ENCODE data around the gene TMPRSS4.

TMPRSS4 gene

DNA sequence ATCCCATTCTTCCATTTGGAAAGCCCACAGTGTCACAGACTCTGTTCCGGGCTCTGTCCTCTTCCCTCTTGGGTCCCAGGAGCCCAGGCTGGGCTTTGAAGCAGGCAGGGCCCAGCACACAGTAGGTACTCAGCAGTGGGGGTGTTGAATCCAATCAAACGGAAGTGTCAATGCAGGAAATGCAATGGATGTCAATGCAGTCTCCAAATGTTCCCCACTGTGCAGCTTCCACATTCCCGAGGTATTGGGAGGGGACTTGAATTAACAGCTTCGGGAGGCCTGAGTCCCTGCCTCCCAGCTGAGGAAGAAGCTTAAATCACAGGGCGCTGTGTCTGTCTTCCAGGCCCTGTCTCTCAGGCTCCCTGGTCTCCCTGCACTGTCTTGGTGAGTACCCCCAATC lies 31.6 kb downstream of the TMPRSS4 start:
- DNase-seq: no peak

DNA sequence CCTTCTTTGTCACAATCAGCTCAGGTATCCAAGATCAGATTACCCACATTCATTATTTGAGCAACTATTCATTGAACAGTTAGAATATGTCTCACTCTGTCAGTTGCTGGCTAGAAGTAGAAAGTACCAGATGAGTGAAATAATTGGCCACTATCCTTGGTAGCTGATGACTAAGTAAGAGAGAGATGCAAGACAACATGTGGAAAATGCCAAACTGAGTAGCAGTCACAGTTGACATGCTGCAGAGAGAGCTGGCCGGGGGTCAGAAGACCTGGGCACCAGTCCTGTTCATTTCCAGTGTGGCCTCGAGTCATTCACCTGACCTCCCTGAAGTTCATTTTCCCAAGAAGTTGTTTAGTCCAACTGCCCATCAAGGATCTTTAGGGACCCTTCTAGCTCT lies 32.4 kb downstream of the TMPRSS4 start:
- no peak for DNase-seq

DNA sequence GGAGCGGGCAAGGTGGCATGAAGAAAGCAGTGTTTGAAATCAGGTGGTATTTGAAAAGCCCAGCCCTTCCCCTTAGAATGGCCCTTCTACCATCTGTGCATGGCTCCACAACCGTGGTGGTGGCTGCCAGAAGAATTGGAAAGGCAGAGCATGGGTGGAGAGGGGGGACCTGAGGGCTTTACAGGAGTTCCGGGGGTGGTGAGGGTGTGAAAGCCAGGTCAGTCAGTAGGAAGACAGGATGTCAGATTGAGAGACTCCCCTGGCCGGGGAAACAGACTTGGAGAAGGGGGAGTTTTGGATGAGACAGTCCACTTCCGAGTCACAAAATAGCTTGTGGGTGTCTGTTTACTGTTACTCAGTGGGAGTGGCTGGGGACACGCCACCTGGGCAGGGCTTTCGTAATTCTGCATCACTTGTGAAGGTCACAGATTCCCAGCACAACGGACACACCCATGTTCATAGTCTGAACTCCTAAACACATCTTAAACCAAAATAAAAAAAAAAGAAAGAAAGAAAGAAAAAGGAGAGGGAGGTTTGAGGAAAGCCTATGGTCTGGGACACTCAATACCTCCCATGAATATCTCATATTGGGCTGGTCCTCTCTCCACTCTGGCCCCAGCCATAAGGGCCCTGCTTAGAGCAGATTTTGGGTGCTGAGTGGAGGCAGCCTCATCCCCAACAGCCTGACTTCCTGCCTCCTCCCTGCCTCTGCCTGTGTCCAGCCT lies 34.3 kb downstream of the TMPRSS4 start:
- DNase-seq: no peak

DNA sequence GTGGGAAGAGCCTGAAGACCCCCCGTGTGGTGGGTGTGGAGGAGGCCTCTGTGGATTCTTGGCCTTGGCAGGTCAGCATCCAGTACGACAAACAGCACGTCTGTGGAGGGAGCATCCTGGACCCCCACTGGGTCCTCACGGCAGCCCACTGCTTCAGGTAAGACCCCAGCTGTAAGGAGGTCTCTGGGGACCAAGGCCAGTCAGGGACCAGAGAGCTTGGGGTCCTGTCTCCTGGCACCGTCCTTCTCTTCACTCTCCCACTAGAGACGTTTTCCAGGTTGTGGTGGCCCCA lies 34.8 kb downstream of the TMPRSS4 start:
- DNase-seq: no peak

DNA sequence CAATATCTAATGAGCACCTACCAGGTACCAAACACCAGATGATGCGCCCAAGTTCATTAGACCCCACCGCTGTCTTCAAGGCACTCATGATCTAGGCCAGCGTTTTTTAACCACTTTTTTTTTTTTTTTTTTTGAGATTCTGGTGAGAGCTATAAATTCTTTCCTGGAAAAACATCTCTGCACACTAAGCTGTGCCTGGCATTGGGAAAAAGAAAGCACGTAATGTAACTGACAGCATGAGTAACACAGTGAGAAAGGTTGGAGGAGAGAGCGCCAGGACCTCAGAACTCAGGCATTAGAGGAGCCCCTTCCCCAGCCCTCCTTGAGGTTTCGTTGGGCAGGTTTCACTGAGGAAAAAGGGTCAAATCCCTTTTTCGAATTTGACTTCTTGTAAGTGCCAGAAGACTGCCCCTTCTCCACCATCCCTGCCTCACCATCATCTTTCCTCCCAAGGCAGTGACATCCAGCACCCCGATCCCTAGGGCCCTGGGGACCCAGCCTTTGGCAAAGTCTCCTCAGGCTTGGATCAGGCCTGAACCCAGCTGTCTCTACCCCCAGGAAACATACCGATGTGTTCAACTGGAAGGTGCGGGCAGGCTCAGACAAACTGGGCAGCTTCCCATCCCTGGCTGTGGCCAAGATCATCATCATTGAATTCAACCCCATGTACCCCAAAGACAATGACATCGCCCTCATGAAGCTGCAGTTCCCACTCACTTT lies 36.0 kb downstream of the TMPRSS4 start:
- no peak for DNase-seq

DNA sequence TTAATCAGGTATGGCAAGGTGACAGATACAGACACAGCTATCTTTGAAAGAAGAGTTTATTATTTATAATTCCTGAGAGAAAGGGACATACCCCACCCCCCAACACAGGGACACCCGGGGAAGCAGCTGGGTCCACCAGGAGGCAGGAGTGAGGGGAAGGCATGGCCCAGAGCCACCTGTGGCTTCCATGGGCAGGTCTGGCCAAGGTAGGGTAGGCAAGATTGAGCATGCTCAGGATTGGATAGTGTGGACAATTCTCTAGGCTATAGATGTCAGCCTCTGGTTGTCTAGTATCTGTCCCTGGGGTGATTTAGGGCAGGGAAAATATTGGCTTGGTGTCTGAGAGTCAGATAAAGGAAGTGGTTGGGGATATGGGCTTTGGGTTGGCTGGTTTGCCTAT lies 37.4 kb downstream of the TMPRSS4 start:
- DNase-seq: no peak

DNA sequence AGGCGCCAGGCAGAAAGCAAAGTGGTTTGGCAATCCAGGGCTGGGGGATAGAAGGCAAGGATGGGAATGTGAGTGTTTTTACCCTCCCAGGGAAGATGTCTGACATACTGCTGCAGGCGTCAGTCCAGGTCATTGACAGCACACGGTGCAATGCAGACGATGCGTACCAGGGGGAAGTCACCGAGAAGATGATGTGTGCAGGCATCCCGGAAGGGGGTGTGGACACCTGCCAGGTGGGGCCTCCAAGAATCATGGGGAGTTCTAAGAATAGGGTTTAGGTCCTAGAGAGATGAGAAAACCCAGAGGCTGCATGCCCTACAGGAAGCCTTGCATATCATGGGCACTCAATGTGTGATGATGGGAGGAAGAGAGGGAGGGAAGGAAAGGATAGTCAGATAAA lies 38.2 kb downstream of the TMPRSS4 start:
- DNase-seq: no peak

DNA sequence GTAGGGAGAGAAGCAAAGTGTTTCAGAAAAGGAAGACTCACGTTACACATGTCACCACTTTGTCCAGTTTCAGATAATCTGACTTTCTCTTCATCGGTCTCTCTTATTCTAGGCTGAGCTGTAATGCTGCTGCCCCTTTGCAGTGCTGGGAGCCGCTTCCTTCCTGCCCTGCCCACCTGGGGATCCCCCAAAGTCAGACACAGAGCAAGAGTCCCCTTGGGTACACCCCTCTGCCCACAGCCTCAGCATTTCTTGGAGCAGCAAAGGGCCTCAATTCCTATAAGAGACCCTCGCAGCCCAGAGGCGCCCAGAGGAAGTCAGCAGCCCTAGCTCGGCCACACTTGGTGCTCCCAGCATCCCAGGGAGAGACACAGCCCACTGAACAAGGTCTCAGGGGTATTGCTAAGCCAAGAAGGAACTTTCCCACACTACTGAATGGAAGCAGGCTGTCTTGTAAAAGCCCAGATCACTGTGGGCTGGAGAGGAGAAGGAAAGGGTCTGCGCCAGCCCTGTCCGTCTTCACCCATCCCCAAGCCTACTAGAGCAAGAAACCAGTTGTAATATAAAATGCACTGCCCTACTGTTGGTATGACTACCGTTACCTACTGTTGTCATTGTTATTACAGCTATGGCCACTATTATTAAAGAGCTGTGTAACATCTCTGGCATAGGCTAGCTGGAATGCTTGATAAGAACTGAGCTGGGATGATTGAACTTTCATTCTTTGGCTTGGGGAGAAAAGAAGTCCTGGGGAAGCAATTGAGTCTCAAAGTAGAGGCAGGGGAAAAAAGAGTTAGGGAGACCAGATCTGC lies 41.1 kb downstream of the TMPRSS4 start:
- DNase-seq: no peak

DNA sequence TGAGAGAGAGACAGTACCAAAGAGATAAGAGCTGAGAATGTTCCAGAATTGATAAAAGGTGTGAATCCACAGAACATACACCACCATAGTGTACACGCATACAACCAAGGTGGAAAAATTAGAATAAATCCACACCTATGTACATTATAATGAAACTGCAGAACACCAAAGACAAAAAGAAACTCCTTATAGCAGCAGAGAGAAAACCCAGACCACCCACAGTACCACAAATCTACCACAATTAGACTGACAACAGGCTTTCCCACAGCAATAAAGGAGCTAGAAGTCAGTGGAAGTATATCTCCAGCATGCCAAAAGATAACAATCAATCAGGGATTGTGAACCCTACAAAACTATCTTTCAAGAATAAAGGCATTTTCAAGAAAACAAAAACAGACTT lies 43.9 kb downstream of the TMPRSS4 start:
- DNase-seq: no peak

DNA sequence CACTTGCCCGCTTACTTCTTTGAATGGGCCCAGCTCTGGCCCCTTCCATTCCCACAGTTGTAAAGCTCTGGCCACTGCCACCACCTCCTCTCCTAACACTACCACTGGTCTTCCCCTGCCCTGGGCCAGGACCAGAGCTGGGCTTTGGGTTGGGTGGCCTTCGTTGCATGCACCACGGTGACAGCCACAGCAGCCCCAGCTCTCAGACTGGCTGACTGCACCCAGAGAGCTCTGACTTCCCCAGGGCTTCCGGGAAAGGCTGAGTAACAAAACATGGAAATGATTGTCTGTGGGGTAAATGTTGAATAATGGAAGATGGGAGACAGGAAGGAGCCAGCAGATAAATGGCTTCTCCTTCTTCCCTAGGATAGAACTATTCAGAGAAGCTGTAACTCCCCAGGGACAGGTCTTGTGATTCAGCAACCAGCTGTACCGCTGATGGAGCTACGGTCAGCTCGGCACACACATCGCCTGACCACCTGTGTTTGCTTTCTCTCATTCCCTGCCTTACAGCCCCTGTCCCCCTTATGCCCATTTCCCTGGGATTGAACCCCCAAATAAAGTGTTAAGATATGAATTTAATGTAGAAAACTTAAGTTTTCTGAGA lies 48.2 kb downstream of the TMPRSS4 start:
- peak; percentile 21 for DNase-seq

DNA sequence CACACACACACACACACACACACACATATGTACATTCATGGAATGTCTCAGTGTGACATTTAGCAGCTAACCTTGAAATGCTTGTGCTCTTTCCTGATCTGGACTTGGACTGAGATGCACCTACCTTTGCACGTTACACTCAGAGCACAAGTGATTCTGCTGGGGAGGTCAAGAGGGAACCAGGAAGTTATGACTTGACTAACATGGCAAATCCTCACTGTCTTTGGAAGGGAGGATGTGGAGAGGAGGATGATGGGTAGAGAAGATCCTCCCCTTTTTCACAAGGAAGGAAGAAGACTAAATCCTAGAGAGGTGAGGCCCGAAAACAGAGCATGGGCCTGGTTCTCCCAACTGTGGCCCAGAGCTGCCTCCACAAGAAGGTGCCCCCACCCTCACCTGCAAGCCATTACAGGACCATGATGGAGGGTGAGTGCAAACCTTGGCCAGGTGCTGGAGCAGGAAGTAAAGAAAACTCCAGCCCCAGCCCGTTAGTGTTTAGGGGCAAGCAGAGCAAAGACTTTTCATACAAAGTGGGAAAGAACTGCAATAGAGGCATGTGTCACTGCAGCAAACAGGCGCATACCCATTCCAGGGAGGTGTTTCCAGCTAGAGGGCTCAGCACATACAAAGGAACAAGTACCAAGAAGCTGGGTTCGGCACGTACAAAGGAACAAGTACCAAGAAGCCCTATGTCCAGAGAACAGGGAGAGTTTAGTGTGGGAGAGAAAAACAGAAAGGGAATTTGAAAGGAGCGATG lies 49.4 kb downstream of the TMPRSS4 start:
- DNase-seq: no peak

DNA sequence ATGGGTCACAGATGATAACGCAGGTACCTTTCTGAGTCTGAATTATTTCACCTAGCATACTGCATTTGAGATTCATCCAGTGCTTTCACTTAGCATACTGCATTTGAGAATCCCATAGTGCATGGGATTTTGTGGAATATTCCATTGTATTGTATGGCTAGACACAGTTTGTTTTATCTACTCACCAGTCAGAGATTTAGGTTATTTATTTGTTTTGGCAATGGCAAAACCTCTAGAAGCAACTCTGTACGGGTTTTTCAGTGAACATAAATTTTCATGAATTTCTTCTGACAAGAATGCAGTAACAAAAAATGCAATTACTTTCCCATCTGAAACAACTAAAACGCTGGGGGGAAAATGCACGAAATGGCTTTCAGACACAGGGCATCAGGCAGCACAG lies 51.4 kb downstream of the TMPRSS4 start:
- DNase-seq: no peak

DNA sequence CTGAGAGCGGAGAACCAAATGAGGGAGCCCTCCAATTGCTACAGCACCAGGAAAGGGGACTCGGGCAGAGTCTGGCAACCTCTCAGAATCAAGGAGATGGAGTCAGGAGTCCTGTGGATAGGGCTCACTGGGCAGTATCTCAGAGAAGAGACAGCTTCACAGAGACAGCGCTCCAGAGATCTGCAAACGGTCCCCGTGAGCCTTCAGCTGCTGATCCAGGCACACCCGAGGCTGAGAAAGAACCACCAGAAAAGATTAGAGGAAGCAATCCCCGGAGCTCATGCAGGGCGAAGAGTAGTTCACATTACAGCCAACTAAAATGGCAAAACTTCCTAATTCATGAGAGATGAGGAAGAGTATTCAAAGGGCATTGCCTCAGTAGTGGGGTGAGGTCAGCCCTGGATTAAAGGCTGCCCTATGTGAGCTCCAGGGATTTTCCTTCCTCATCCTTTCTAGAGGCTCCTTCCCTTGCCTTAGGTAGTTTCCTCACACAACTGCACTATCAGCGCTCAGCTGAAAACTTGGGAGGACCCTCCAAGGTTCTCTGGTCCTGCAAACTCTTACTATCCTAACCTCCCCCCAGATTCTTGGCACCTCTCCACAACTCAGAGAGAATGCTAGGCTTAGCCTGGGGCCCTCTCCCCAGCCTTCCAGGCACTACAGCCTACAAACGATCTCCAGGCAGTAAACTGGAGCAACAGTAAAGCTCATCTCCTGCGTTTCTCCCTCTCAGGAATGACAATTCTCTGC lies 52.0 kb downstream of the TMPRSS4 start:
- no peak for DNase-seq

DNA sequence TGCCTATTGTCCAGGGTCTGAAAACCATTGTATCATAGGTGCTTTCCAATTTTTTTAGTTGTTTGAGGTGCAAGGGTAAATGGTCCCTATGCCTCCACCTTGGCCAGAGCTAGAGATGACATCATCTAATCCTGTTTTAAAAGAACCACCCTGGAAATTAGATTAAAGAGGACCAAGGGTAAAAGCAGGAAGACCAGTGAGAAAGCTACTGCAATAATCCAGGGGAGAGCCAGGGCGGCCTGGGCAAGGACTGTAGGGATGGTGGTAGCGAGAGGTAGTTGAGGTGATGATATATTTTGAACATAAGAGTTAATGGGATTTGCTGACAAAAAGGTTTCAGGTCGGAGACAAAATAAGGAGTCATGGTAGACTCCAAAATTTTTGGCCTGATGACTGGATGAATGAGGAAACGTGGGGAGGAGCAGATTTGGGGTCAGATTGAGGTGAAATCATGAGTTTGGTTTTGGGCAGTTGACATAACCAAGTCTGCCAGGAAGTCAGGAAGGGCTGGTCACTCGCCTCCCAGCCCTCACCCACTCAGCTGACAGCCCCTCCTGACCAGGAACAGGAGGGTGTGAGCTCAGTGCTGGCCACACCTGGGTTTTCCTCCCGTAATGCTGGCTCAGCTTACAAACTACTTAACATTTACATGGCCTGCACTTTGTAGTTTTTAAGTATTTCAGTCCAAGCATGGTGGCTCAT lies 52.7 kb downstream of the TMPRSS4 start:
- no peak for DNase-seq

DNA sequence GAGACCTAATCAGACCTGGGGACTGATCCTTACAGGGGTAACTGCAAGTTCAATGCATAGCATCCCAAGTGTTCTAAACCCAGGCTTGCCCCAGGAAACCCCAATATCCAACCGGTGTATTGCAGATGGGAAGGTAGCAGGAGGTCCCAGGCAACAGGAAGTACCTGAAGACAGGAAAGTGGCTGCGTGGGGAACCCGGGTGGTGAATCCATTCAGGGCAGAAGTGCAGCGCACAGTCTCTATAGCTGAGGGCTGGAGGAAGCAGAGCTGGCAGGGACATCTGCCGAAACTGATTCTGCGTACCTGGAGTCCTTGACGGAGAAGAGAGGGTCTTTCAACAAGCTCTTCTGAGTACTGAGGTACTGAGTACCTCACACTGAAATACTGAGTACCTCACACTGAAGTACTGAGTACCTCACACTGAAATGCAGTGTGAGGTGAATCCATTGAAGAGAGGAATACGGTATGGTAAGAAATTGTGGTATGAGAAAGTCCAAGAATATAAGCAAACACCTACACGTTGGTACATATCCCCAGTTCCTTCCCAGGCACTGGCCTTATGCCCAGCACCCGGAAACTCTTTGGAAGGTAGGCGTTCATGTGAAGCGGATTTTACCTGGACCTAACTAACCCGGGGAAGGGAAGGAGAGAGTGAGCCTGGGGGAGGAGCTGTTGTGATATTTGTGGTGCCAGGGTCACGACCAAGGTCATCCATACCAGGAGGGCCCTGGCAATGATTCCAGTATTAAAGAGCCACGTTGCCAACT lies 55.7 kb downstream of the TMPRSS4 start:
- DNase-seq: no peak

DNA sequence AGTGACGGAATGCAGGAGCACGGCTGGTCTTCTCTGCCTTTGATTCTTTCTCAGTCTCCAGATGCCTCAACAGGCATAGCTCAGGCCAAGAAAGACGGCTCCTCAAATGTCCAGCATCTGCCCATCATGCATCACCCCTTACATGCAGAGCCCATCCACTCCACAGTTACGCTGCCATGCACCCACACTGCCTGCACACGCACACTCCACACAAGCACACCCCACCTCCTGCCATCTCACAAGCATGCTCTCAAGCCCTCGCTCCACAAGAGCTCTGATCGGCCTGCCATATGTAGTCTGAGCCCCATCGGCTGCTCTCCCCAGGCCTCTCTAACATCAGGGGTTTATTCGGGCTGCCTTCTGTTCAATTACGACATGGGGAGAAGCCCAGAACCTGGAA lies 56.9 kb downstream of the TMPRSS4 start:
- no peak for DNase-seq

DNA sequence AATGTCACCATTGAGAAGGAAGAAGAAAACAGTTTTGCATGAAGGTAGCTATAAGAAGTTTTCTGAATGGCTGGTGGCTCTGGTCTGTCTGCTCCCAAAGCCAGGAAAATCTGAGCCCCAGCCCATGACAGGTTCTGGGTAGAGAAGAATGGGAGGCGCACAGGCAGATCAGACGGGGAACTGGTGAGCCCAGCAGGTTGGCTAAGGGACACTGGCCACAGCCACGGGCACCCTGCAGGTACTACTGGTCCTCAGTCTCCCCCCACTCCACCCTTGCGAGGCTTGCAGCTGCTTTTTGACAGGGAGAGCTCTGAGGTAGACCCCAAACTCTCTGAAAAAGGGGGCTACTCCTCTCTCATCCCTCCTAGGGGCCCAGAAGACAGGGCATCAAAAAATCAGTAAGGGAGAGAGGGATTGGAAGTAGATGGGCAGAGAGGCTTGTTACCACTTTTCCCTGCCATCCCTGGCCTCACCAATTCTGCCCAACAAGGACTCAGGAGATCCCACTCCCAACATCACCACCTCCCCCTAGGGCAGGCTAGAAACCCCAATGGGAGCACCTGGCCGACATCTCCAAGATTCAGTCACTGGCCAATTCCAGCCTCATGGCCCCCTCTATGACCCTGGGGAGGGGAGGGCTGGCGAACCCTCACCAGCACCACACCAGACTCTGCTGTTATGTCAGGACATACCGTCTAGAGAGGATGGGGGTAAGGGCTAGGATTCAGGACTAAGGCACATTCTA lies 58.3 kb downstream of the TMPRSS4 start:
- no peak for DNase-seq

DNA sequence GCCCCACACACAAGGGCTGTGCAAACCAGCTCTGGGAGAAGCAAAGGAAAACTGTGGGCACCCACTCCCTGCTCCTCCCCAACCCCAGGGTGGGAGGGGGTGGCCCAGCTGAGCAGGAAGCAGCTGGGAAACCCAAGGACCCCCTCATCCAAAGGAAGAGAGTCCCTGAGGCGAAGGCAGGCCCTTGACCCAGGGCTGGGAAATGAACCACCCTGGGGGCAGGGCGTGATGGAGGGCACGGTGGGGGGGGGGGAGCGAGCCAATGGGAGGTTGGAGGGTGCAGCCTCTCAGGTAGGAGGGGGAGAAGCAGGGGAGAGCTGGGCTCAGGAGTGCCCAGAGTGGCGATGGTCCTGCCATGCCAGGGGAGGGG lies 58.9 kb downstream of the TMPRSS4 start:
- DNase-seq: no peak

DNA sequence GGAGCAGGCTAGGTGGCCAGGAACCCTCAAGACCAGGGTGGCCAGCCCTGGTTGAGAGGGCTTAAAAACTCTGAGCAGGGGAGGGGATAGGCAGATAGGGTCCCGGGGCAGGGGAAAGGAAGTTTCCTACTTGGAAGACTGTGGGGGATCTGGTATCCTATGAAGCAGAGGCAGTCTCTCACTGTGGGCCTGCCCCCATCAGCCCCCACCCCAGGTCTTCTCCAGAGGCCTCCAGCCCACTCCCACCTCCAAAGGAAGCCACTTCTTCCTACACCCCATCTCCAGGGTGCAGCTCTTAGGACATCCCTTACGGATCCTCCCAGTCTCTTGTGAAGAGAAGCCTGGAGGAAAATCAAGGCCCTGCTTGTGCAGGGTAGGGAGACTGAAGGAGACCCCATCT lies 59.5 kb downstream of the TMPRSS4 start:
- no peak for DNase-seq

DNA sequence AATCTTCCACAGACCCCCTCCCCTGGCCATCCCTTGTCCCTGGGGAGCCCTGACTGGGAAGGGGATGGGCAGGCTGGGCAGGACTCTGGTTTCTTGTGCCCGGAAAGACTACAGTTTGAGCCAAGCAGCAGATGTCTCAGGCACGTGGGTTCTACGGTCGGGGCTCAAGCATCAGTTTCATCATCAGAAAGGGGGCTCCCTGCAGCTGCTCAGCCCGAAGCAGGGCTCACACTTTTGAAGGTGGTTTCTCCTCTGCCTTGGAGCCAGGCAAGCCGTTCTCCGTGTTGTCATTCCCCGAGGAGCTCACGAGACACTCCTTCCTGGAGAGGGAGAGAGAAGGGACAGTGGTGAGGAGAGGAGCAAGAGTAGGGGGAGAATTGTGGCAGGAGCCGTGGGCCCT lies 59.9 kb downstream of the TMPRSS4 start:
- no peak for DNase-seq
